IMR-90 (cell line): Measurements from ENCODE around the gene HNRNPC. TPM values are rescaled to one million over a fixed set of nuclear protein-coding genes. Genes with fewer than 3 reads are reported as not detected.

Source experiments
- ATAC-seq: fragments of 200-7000 bp; cut with Tn5 transposase; 2 replicates; pipeline ENCODE4 v1.9.1; 2020; ENCODE audit warnings: low read depth, mild to moderate bottlenecking, moderate library complexity
- BruUV-seq: library from RNA; stranded (reverse); fragments of 400-500 nt; replicated peaks from 2 replicates; lab custom pipeline; 2021; lab: Mats Ljungman, UMichigan
- CTCF ChIA-PET: fragments of 300-600 bp; formaldehyde crosslinking; extraction: SDS; loops from one replicate; lab custom pipeline; 2021; ENCODE audit warnings: antibody characterized with exemption; lab: Yijun Ruan, JAX
- POLR2A ChIA-PET: fragments of 300-600 bp; sonication (Branson Sonifier 250); formaldehyde crosslinking; loops from one replicate; lab custom pipeline; 2022; ENCODE audit warnings: antibody characterized with exemption; ENCODE audit not compliant: unreplicated experiment; lab: Charles Lee
- DNase-seq: peaks from one replicate; pipeline ENCODE4 v3.0.0; 2013
- H2AFZ ChIP-seq: replicated peaks from 2 replicates; pipeline ENCODE3; 2013; ENCODE audit warnings: low read length, mild to moderate bottlenecking; ENCODE audit not compliant: poor library complexity
- H2AK5ac ChIP-seq: 2 replicates; pipeline ENCODE4 v1.6.1; 2013; ENCODE audit warnings: low read depth, low read length, inconsistent platforms
- H2AK9ac ChIP-seq: replicated peaks from 2 replicates; pipeline ENCODE3; 2013; ENCODE audit warnings: mild to moderate bottlenecking, low read depth, low read length, moderate library complexity; ENCODE audit not compliant: poor library complexity
- H2BK120ac ChIP-seq: 2 replicates; pipeline ENCODE4 v1.6.1; 2013; ENCODE audit warnings: low read depth, low read length, inconsistent platforms
- H2BK15ac ChIP-seq: 3 replicates; pipeline ENCODE4 v1.6.1; 2013; ENCODE audit warnings: low read depth, low read length, inconsistent platforms
- H2BK20ac ChIP-seq: 2 replicates; pipeline ENCODE4 v1.6.1; 2013; ENCODE audit warnings: low read depth, mild to moderate bottlenecking, inconsistent platforms, low read length, moderate library complexity
- H2BK5ac ChIP-seq: 2 replicates; pipeline ENCODE4 v1.6.1; 2013; ENCODE audit warnings: mild to moderate bottlenecking, low read depth, low read length, inconsistent platforms; ENCODE audit not compliant: poor library complexity, severe bottlenecking
- H3K14ac ChIP-seq: replicated peaks from 2 replicates; pipeline ENCODE4 v1.6.1; 2013; ENCODE audit warnings: low read depth, low read length, inconsistent platforms
- H3K18ac ChIP-seq: 2 replicates; pipeline ENCODE4 v1.6.1; 2013; ENCODE audit warnings: low read depth, low read length, control low read depth
- H3K23ac ChIP-seq: 2 replicates; pipeline ENCODE4 v1.6.1; 2013; ENCODE audit warnings: low read depth, low read length, inconsistent platforms
- H3K27ac ChIP-seq: 2 replicates; pipeline ENCODE4 v1.5.1; 2013; ENCODE audit warnings: mild to moderate bottlenecking, control low read depth, low read length; ENCODE audit not compliant: insufficient read depth
- H3K27me3 ChIP-seq: 2 replicates; pipeline ENCODE4 v1.6.1; 2013; ENCODE audit warnings: low read length; ENCODE audit not compliant: control insufficient read depth, insufficient read depth
- H3K36me3 ChIP-seq: 2 replicates; pipeline ENCODE4 v1.6.1; 2013; ENCODE audit warnings: low read length, mixed read lengths; ENCODE audit not compliant: control insufficient read depth, insufficient read depth
- H3K4ac ChIP-seq: 2 replicates; pipeline ENCODE4 v1.6.1; 2013; ENCODE audit warnings: low read depth, low read length, inconsistent platforms
- H3K4me1 ChIP-seq: 2 replicates; pipeline ENCODE4 v1.6.1; 2013; ENCODE audit warnings: low read length, mixed read lengths; ENCODE audit not compliant: control insufficient read depth, insufficient read depth
- H3K4me2 ChIP-seq: 2 replicates; pipeline ENCODE4 v1.6.1; 2013; ENCODE audit warnings: low read depth, mild to moderate bottlenecking, control low read depth, low read length, moderate library complexity
- H3K4me3 ChIP-seq: 2 replicates; pipeline ENCODE4 v1.5.1; 2013; ENCODE audit warnings: low read depth, mild to moderate bottlenecking, control low read depth, low read length, moderate library complexity; ENCODE audit not compliant: insufficient read depth
- H3K56ac ChIP-seq: 2 replicates; pipeline ENCODE4 v1.6.1; 2013; ENCODE audit warnings: low read length, inconsistent platforms; ENCODE audit not compliant: insufficient read depth; ENCODE audit errors: extremely low read depth
- H3K79me1 ChIP-seq, 2 experiments: 2 replicates each; pipeline ENCODE4 v1.6.1; 2013; ENCODE audit warnings: low read length in 2 of 2, inconsistent platforms in 1 of 2, low read depth in 1 of 2
- H3K9ac ChIP-seq: 2 replicates; pipeline ENCODE4 v1.6.1; 2013; ENCODE audit warnings: low read depth, low read length, control low read depth
- H3K9me1 ChIP-seq: 2 replicates; pipeline ENCODE4 v1.6.1; 2013; ENCODE audit warnings: low read length, inconsistent platforms; ENCODE audit not compliant: insufficient read depth
- H3K9me3 ChIP-seq: 2 replicates; pipeline ENCODE4 v1.6.1; 2013; ENCODE audit warnings: low read length; ENCODE audit not compliant: control insufficient read depth, insufficient read depth
- H4K20me1 ChIP-seq: 2 replicates; pipeline ENCODE4 v1.6.1; 2013; ENCODE audit warnings: low read length, inconsistent platforms; ENCODE audit not compliant: insufficient read depth
- H4K5ac ChIP-seq: 2 replicates; pipeline ENCODE4 v1.6.1; 2013; ENCODE audit warnings: mild to moderate bottlenecking, low read depth, low read length, control low read depth
- H4K8ac ChIP-seq, 2 experiments: 2 replicates each; pipeline ENCODE4 v1.6.1; 2013; ENCODE audit warnings: low read depth in 2 of 2, low read length in 2 of 2, control low read depth in 1 of 2, inconsistent platforms in 1 of 2
- H4K91ac ChIP-seq: 2 replicates; pipeline ENCODE4 v1.6.1; 2013; ENCODE audit warnings: low read depth, low read length, inconsistent platforms; ENCODE audit not compliant: insufficient read depth
- CHD1 ChIP-seq: IDR thresholded peaks from 2 replicates; pipeline ENCODE4 v1.6.1; 2012; ENCODE audit warnings: low read depth, low read length, improper control_type of control experiment
- CTCF ChIP-seq: conservative IDR thresholded peaks from 2 replicates; pipeline ENCODE4 v1.5.1; 2012; ENCODE audit warnings: mild to moderate bottlenecking, low read depth, low read length, improper control_type of control experiment
- FOS ChIP-seq: fragments of 150-350 bp; IDR thresholded peaks from 2 replicates; pipeline ENCODE4 v1.6.1; 2016; ENCODE audit warnings: low read depth, low read length
- MAFK ChIP-seq: IDR thresholded peaks from 2 replicates; pipeline ENCODE4 v1.6.1; 2012; ENCODE audit warnings: low read depth, low read length, improper control_type of control experiment
- MAZ ChIP-seq: IDR thresholded peaks from 2 replicates; pipeline ENCODE4 v1.6.1; 2012; ENCODE audit warnings: low read depth, mild to moderate bottlenecking, low read length, improper control_type of control experiment, moderate library complexity, borderline replicate concordance
- RCOR1 ChIP-seq: IDR thresholded peaks from 2 replicates; pipeline ENCODE4 v1.6.1; 2012; ENCODE audit warnings: mild to moderate bottlenecking, low read length, improper control_type of control experiment; ENCODE audit not compliant: insufficient replicate concordance
- SMC3 ChIP-seq: fragments of 150-350 bp; IDR thresholded peaks from 2 replicates; pipeline ENCODE4 v1.6.1; 2016; ENCODE audit warnings: low read depth, mild to moderate bottlenecking, antibody characterized with exemption, low read length, moderate library complexity
- WGBS, 2 experiments: methylation state at CpG; one replicate each; pipeline versions ENCODE4 v1.1.5 to v1.1.7; 2013; ENCODE audit warnings: missing lambda C conversion rate in 2 of 2; ENCODE audit not compliant: insufficient read length in 1 of 2; ENCODE audit errors: extremely low coverage in 2 of 2; 5-methylcytosine and 5-hydroxymethylcytosine counted together
- dilution Hi-C: fragments of 300-500 bp; cut with HindIII; formaldehyde crosslinking; loops from one replicate; pipeline ENCODE4 v1.14.3; 2018; ENCODE audit warnings: low sequenced_read_pairs; ENCODE audit not compliant: unreplicated experiment
- in situ Hi-C: fragments of 300-500 bp; cut with MboI; formaldehyde crosslinking; loops from 3 replicates; pipeline ENCODE4 v1.14.3; 2019; ENCODE audit warnings: low sequenced_read_pairs, inconsistent platforms, mixed read lengths
- intact Hi-C: fragments of 100-400 bp; cut with micrococcal nuclease; formaldehyde crosslinking; loops from 2 replicates; pipeline ENCODE4 v1.10.0; 2022
- polyA plus RNA-seq, 3 experiments: library from polyadenylated mRNA; depleted of rRNA; stranded (reverse); fragments of >200 nt; gene quantifications; 2 replicates each; pipeline ENCODE4 v1.2.3, GENCODE V29; 2012; ENCODE audit warnings: low replicate concordance in 1 of 3
- total RNA-seq: library from RNA; depleted of rRNA; stranded (reverse); fragments of >200 nt; gene quantifications from 2 replicates; pipeline ENCODE4 v1.2.3, GENCODE V29; 2012

Gene HNRNPC
- total and polyA plus RNA-seq, 2 of the 4 experiments (the other 2 are of a cell fraction), result 308 to 615 TPM

- dilution Hi-C loops, result no loop called here
- in situ Hi-C loops, result no loop called here
- ATAC-seq, result no peak
- intact Hi-C loops, result no loop called here
- no peak for DNase-seq
- no peak overlapping the region for H3K9ac ChIP-seq
- POLR2A ChIA-PET, result no interaction called here
- H2BK15ac ChIP-seq, result no peak overlapping the region
- H3K4me2 ChIP-seq, result no peak overlapping the region
- H3K36me3 ChIP-seq, result peaks cover 7% of the 10 kb centered on the region
- no peak overlapping the region for H3K56ac ChIP-seq
- H2AK5ac ChIP-seq, result no peak overlapping the region
- no peak overlapping the region for H2AK9ac ChIP-seq
- no peak overlapping the region for H3K18ac ChIP-seq
- H2BK5ac ChIP-seq, result no peak overlapping the region
- no peak overlapping the region for H2BK20ac ChIP-seq
- H3K14ac ChIP-seq, result no peak overlapping the region
- no peaks in the 10 kb centered on the region for H3K27me3 ChIP-seq
- no peak overlapping the region for H3K27ac ChIP-seq
- H3K9me1 ChIP-seq, result peaks cover 4% of the 10 kb centered on the region; the same call in 1 of the 2 replicates
- no TSS peak for BruUV-seq
- no peak overlapping the region for H3K4me3 ChIP-seq
- H4K20me1 ChIP-seq, result no peaks in the 10 kb centered on the region; the same call in none of the 2 replicates
- WGBS, 2 experiments, result 80% methylated on average over 1 of the region's 5 CpGs; no CpG with 5 or more reads in 1 of the 2 experiments
- TF ChIP-seq SMC3 (no peak), MAZ (no peak), MAFK (no peak), CHD1 (no peak), CTCF (no peak), RCOR1 (no peak), FOS (no peak)
- peaks cover 3% of the 10 kb centered on the region; the same call in 1 of the 2 replicates for H3K9me3 ChIP-seq
- H2AFZ ChIP-seq, result no peak overlapping the region
- H4K5ac ChIP-seq, result no peak overlapping the region
- no peak overlapping the region for H4K8ac ChIP-seq
- CTCF ChIA-PET, result no interaction called here
- no peak overlapping the region for H4K91ac ChIP-seq
- no peaks in the 10 kb centered on the region; the same call in 1 of the 2 replicates for H3K4me1 ChIP-seq
- no peak overlapping the region for H3K23ac ChIP-seq
- H2BK120ac ChIP-seq, result no peak overlapping the region
- H3K79me1 ChIP-seq, result peaks cover 0 to 22% of the 10 kb centered on the region in 2 experiments; a peak in 2 of 4 replicates
- H3K4ac ChIP-seq, result no peak overlapping the region
Measured at GRCh38 chr14:21200752-21201461, 68.3 kb downstream of the HNRNPC start.
